ENCODE results near the gene ZMIZ2.
"Not testable (repeated sequence)": the region's sequence is repeated elsewhere in the genome, so short reads cannot be mapped to it uniquely, and the experiment has no call there.

ZMIZ2 gene

DNA sequence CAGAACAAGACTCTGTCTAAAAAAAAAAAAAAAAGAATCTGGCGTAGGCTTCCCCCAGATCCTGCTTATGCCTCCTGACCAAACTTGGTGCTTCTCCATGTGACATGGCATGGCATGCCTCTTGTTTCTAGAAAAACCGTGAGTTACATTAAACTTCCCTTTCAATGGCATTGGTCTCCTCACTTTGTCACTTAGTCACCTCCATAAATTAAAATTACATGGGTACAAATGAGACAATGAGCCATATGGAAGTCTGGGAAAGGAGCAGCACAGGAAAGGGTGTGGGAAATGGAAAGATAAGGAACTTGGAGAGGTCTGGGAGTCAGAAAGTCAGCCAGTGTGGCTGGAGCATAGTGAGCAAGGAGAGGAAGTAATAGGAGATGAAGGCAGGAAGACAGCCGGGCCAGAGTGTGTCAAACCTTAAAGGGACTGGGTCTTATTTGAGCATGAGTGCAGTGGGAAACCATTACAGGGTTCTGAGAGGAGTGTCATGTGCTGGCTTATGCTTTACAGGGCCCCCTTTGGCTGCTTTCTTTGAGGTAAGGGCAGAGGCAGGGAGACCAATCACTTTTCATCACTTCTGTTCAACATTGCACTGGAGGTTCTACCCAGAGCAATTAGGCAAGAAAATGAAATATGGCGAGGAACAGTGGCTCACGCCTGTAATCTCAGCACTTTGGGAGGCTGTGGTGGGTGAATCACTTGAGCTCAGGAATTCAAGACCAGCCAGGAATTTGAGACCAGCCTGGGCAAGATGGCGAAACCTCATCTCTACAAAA, 21.3 kb upstream of the ZMIZ2 start:
- Histone ChIP-seq H3K27ac (ENCODE audit: low read depth, low read length) (no peak overlapping the region), H3K36me3 (ENCODE audit: control insufficient read depth in 1 of 2, insufficient read depth in 2 of 2, low read length in 2 of 2) (no peaks in the 10 kb centered on the region), H3K9me3 (ENCODE audit: control insufficient read depth in 1 of 2, low read length in 2 of 2) (no peaks in the 10 kb centered on the region), H3K27me3 (ENCODE audit: control insufficient read depth in 1 of 2, insufficient read depth in 2 of 2, low read length in 2 of 2) (no peaks in the 10 kb centered on the region), H3K9ac (ENCODE audit: low read depth in 1 of 2, low read length in 2 of 2) (no peak overlapping the region), H3K4me1 (ENCODE audit: control insufficient read depth in 1 of 2, insufficient read depth in 2 of 2, low read length in 2 of 2) (peaks cover 3 to 5% of the 10 kb centered on the region in 2 donors), H3K4me3 (ENCODE audit: low read depth in 1 of 2, low read length in 2 of 2) (no peak overlapping the region)

GRCh38 chr7:44727937-44728262, 20.7 kb upstream of the ZMIZ2 start:
- H3K9ac ChIP-seq (ENCODE audit: low read depth in 1 of 2, low read length in 2 of 2): no peak overlapping the region
- no peaks in the 10 kb centered on the region for H3K27me3 ChIP-seq (ENCODE audit: control insufficient read depth in 1 of 2, insufficient read depth in 2 of 2, low read length in 2 of 2)
- H3K27ac ChIP-seq (ENCODE audit: low read depth, low read length): no peak overlapping the region
- H3K36me3 ChIP-seq (ENCODE audit: control insufficient read depth in 1 of 2, insufficient read depth in 2 of 2, low read length in 2 of 2): no peaks in the 10 kb centered on the region
- peaks cover 3 to 5% of the 10 kb centered on the region in 2 donors for H3K4me1 ChIP-seq (ENCODE audit: control insufficient read depth in 1 of 2, insufficient read depth in 2 of 2, low read length in 2 of 2)
- H3K9me3 ChIP-seq (ENCODE audit: control insufficient read depth in 1 of 2, low read length in 2 of 2): no peaks in the 10 kb centered on the region
- no peak overlapping the region for H3K4me3 ChIP-seq (ENCODE audit: low read depth in 1 of 2, low read length in 2 of 2)

DNA sequence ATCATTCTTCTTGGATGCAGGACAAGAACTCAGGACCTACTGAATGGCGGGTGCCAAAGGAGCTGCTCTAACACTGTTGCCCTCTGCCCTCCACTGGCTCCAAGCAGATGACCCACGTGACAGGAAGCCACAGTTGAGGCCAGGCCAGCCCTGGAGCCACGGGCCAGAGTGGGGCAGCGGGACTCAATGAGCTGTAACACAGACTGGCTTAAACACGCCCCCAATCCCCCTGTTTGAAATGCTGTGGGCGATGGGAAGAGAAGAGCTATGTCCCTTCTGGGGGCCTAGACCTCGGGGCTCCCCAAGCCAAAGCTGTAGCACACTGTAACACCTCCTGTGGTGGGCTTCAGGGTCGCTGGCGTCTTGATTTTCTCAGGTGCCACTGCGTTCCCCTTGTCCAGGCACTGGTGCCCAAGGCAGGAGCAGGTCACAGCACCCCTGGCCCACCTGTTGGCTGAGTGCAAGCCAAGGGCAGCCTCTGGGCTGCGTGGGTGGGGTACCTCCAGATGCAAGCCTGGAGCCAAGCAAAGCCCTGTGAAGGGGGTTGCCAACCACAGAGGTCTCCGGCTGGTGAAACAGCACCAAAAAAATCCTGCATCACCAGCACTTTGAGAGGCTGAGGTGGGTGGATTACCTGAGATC, 18.6 kb upstream of the ZMIZ2 start:
- no peak overlapping the region for H3K9ac ChIP-seq (ENCODE audit: low read depth in 1 of 2, low read length in 2 of 2)
- no peak overlapping the region for H3K4me3 ChIP-seq (ENCODE audit: low read depth in 1 of 2, low read length in 2 of 2)
- no peak overlapping the region for H3K27ac ChIP-seq (ENCODE audit: low read depth, low read length)
- no peaks in the 10 kb centered on the region for H3K27me3 ChIP-seq (ENCODE audit: control insufficient read depth in 1 of 2, insufficient read depth in 2 of 2, low read length in 2 of 2)
- no peaks in the 10 kb centered on the region for H3K9me3 ChIP-seq (ENCODE audit: control insufficient read depth in 1 of 2, low read length in 2 of 2)
- no peaks in the 10 kb centered on the region for H3K36me3 ChIP-seq (ENCODE audit: control insufficient read depth in 1 of 2, insufficient read depth in 2 of 2, low read length in 2 of 2)
- H3K4me1 ChIP-seq (ENCODE audit: control insufficient read depth in 1 of 2, insufficient read depth in 2 of 2, low read length in 2 of 2): peaks cover 3 to 5% of the 10 kb centered on the region in 2 donors

DNA sequence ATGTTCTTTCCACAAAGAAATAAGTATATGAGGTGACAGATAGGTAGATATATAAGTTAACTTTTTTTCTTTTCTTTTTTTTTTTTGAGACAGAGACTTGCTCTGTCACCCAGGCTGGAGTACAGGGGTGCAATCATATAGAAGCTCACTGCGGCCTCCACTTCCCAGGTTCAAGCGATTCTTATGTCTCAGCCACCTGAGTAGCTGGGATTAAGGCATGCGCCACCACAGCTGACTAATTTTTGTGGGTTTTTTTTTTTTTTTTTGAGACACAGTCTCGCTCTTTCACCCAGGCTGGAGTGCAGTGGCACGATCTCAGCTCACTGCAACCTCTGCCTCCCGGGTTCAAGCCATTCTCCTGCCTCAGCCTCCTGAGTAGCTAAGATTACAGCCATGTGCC, 15.7 kb upstream of the ZMIZ2 start:
- H3K9ac ChIP-seq (ENCODE audit: low read depth in 1 of 2, low read length in 2 of 2); H3K4me1 ChIP-seq (ENCODE audit: control insufficient read depth in 1 of 2, insufficient read depth in 2 of 2, low read length in 2 of 2); H3K9me3 ChIP-seq (ENCODE audit: control insufficient read depth in 1 of 2, low read length in 2 of 2); H3K27me3 ChIP-seq (ENCODE audit: control insufficient read depth in 1 of 2, insufficient read depth in 2 of 2, low read length in 2 of 2); H3K36me3 ChIP-seq (ENCODE audit: control insufficient read depth in 1 of 2, insufficient read depth in 2 of 2, low read length in 2 of 2); H3K27ac ChIP-seq (ENCODE audit: low read depth, low read length); H3K4me3 ChIP-seq (ENCODE audit: low read depth in 1 of 2, low read length in 2 of 2): not testable (repeated sequence)

DNA sequence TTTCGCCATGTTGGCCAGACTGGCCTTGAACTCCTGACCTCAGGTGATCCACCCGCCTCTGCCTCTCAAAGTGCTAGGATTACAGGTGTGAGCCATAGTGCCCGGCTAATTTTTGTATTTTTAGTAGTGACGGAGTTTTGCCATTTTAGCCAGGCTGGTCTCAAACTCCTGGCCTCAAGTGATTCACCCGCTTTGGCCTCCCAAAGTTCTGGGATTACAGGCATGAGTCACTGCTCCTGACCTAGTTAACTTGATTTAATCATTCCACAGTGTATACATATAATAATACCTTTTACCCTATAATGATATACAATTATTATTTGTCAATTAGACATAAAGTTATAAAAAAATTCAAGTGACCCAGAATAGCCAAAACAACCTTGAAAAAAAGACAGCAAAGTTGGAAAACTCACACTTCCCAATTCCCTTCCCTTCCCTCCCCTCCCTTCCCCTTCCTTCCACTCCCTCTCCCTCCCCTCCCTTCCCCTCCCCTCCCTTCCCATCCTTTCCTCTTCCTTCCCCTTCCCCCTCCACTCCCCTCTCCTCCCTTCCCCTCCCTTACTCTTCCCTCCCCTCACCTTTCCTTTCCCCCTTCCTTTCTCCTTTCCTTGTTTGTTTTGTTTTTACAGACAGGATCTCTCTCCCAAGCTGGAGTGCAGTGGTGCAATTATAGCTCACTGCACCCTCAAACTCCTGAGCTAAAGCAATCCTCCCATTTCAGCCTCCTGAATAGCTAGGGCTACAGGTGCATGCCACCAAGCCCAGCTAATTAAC, 14.8 kb upstream of the ZMIZ2 start:
- Histone ChIP-seq H3K27ac (ENCODE audit: low read depth, low read length) (no peak overlapping the region), H3K9ac (ENCODE audit: low read depth in 1 of 2, low read length in 2 of 2) (no peak overlapping the region)

DNA sequence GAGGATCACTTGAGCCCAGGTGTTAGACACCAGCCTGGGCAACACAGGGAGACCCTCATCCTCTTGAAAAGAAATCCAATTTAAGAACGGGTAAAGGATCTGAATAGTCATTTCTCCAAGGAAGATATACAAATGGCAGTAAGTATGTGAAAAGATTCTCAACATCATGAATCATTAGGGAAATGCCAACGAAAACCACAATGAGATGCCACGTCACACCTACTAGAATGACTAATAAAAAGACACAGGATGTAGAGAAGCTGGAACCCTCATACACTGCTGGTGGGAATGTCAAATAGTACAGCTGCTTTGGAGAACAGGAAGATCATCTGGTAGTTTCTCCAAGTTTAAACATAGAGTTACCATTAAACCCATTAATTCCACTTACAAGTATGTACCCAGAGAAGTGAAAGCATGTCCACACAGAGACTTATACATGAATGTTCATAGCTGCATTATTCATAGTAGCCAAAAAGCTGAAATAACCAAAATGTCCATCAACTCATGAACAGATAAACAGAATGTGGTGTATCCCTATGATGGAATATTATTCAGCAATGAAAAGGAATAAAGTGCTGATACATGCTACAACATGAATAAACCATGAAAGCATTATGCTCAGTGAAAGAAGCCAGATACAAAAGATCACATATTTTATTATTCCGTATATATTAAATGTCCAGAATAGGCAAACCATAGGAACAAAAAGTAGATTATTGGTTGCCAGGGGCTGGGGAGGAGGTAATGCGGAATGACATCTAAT, 13.1 kb upstream of the ZMIZ2 start:
- no peak overlapping the region for H3K9ac ChIP-seq (ENCODE audit: low read depth in 1 of 2, low read length in 2 of 2)
- no peaks in the 10 kb centered on the region for H3K27me3 ChIP-seq (ENCODE audit: control insufficient read depth in 1 of 2, insufficient read depth in 2 of 2, low read length in 2 of 2)
- H3K4me1 ChIP-seq (ENCODE audit: control insufficient read depth in 1 of 2, insufficient read depth in 2 of 2, low read length in 2 of 2): no peaks in the 10 kb centered on the region
- no peaks in the 10 kb centered on the region for H3K9me3 ChIP-seq (ENCODE audit: control insufficient read depth in 1 of 2, low read length in 2 of 2)
- no peak overlapping the region for H3K27ac ChIP-seq (ENCODE audit: low read depth, low read length)
- H3K36me3 ChIP-seq (ENCODE audit: control insufficient read depth in 1 of 2, insufficient read depth in 2 of 2, low read length in 2 of 2): no peaks in the 10 kb centered on the region
- H3K4me3 ChIP-seq (ENCODE audit: low read depth in 1 of 2, low read length in 2 of 2): no peak overlapping the region

More for the DNA sequence above, 14.8 kb upstream of the ZMIZ2 start:
- no peak overlapping the region for H3K4me3 ChIP-seq (ENCODE audit: low read depth in 1 of 2, low read length in 2 of 2)
- H3K4me1 ChIP-seq (ENCODE audit: control insufficient read depth in 1 of 2, insufficient read depth in 2 of 2, low read length in 2 of 2): no peaks in the 10 kb centered on the region
- no peaks in the 10 kb centered on the region for H3K27me3 ChIP-seq (ENCODE audit: control insufficient read depth in 1 of 2, insufficient read depth in 2 of 2, low read length in 2 of 2)
- H3K36me3 ChIP-seq (ENCODE audit: control insufficient read depth in 1 of 2, insufficient read depth in 2 of 2, low read length in 2 of 2): no peaks in the 10 kb centered on the region
- no peaks in the 10 kb centered on the region for H3K9me3 ChIP-seq (ENCODE audit: control insufficient read depth in 1 of 2, low read length in 2 of 2)

DNA sequence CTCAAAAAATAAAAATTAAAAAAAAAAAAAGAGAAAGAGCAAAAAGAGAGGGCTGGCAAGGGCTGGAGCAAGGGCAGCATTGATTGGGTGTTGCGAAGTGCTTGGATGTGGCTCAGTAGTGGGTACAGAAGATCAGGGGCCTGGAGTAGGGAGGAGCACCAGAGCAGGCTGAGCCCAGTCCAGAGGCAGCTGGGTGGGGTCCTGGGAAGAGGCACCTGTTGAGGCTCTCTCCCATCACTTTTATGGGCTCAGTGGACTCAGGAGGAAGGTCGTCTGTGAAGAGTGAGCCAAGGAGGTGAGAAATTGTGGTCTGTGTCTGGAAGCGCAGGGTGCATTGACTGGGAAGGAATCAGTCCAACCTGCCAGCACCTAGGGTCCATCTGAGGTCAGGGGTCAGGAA, 11.8 kb upstream of the ZMIZ2 start:
- no peaks in the 10 kb centered on the region for H3K27me3 ChIP-seq (ENCODE audit: control insufficient read depth in 1 of 2, insufficient read depth in 2 of 2, low read length in 2 of 2)
- H3K4me3 ChIP-seq (ENCODE audit: low read depth in 1 of 2, low read length in 2 of 2): no peak overlapping the region
- no peak overlapping the region for H3K27ac ChIP-seq (ENCODE audit: low read depth, low read length)
- H3K4me1 ChIP-seq (ENCODE audit: control insufficient read depth in 1 of 2, insufficient read depth in 2 of 2, low read length in 2 of 2): no peaks in the 10 kb centered on the region
- no peaks in the 10 kb centered on the region for H3K9me3 ChIP-seq (ENCODE audit: control insufficient read depth in 1 of 2, low read length in 2 of 2)
- no peaks in the 10 kb centered on the region for H3K36me3 ChIP-seq (ENCODE audit: control insufficient read depth in 1 of 2, insufficient read depth in 2 of 2, low read length in 2 of 2)
- H3K9ac ChIP-seq (ENCODE audit: low read depth in 1 of 2, low read length in 2 of 2): no peak overlapping the region

- H3K27ac ChIP-seq (ENCODE audit: low read depth, low read length): no peak overlapping the region
- no peak overlapping the region for H3K9ac ChIP-seq (ENCODE audit: low read depth in 1 of 2, low read length in 2 of 2)
- H3K4me3 ChIP-seq (ENCODE audit: low read depth in 1 of 2, low read length in 2 of 2): no peak overlapping the region
- H3K36me3 ChIP-seq (ENCODE audit: control insufficient read depth in 1 of 2, insufficient read depth in 2 of 2, low read length in 2 of 2): no peaks in the 10 kb centered on the region
- H3K9me3 ChIP-seq (ENCODE audit: control insufficient read depth in 1 of 2, low read length in 2 of 2): no peaks in the 10 kb centered on the region
- H3K27me3 ChIP-seq (ENCODE audit: control insufficient read depth in 1 of 2, insufficient read depth in 2 of 2, low read length in 2 of 2): no peaks in the 10 kb centered on the region
- H3K4me1 ChIP-seq (ENCODE audit: control insufficient read depth in 1 of 2, insufficient read depth in 2 of 2, low read length in 2 of 2): no peaks in the 10 kb centered on the region
These were observed 10.5 kb upstream of the ZMIZ2 start for GRCh38 chr7:44738051-44738723.

GRCh38 chr7:44738876-44739665, 9.6 kb upstream of the ZMIZ2 start:
- Histone ChIP-seq H3K9ac (ENCODE audit: low read depth in 1 of 2, low read length in 2 of 2) (no peak overlapping the region), H3K36me3 (ENCODE audit: control insufficient read depth in 1 of 2, insufficient read depth in 2 of 2, low read length in 2 of 2) (no peaks in the 10 kb centered on the region)

More at GRCh38 chr7:44738876-44739665, 9.6 kb upstream of the ZMIZ2 start:
- Histone ChIP-seq H3K27me3 (ENCODE audit: control insufficient read depth in 1 of 2, insufficient read depth in 2 of 2, low read length in 2 of 2) (no peaks in the 10 kb centered on the region), H3K4me1 (ENCODE audit: control insufficient read depth in 1 of 2, insufficient read depth in 2 of 2, low read length in 2 of 2) (no peaks in the 10 kb centered on the region), H3K27ac (ENCODE audit: low read depth, low read length) (no peak overlapping the region), H3K4me3 (ENCODE audit: low read depth in 1 of 2, low read length in 2 of 2) (no peak overlapping the region), H3K9me3 (ENCODE audit: control insufficient read depth in 1 of 2, low read length in 2 of 2) (no peaks in the 10 kb centered on the region)

Measured in duodenal mucosa (tissue), 2 donors.